Loucy (cell line): ENCODE results near the gene MAPT.

Experiments
- EZH2phosphoT487 ChIP-seq: fragments of 200-600 bp; IDR thresholded peaks from 2 replicates; pipeline ENCODE4 v1.6.1; 2018; ENCODE audit warnings: antibody characterized with exemption, mild to moderate bottlenecking, moderate library complexity, borderline replicate concordance
- TF ChIP-seq, protein P1 (sequence below): fragments of 200-600 bp; sonication (generic); conservative IDR thresholded peaks from 2 replicates; pipeline ENCODE4 v1.5.1; 2014; ENCODE audit warnings: mild to moderate bottlenecking, antibody characterized with exemption, low read length

DNA sequence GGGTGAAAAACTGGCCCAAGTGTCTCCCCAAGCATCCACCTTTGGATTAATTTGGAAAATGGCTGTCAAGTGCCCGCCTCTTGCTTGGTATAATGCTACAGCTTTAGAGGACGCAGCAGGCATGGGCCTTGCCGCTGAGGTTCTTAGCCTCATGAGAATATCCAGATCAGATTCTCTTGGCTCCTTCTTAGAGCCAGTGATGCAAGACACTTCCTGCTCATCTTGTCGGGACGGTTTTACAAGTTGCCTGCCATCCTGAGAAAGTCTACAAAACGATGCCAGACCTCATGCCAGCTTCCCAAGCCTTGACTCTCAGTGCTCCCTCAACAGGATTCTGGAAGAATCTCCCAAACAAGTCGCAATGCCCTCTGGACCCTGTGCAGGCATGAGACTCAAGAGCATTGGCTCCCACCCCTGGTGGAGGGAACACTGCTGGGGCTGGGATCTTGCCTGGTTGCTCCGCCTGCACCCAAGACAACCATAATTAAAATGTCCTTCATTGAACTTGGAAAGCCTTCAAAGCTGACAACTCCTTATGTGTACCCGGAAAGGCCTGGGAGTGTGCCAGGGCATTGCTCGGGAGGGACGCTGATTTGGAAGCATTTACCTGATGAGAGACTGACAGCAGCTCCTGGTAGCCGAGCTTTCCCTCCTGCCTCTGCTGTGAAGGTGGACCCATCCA is 78.9 kb downstream of the MAPT start:
- TF ChIP-seq, protein P1, sequence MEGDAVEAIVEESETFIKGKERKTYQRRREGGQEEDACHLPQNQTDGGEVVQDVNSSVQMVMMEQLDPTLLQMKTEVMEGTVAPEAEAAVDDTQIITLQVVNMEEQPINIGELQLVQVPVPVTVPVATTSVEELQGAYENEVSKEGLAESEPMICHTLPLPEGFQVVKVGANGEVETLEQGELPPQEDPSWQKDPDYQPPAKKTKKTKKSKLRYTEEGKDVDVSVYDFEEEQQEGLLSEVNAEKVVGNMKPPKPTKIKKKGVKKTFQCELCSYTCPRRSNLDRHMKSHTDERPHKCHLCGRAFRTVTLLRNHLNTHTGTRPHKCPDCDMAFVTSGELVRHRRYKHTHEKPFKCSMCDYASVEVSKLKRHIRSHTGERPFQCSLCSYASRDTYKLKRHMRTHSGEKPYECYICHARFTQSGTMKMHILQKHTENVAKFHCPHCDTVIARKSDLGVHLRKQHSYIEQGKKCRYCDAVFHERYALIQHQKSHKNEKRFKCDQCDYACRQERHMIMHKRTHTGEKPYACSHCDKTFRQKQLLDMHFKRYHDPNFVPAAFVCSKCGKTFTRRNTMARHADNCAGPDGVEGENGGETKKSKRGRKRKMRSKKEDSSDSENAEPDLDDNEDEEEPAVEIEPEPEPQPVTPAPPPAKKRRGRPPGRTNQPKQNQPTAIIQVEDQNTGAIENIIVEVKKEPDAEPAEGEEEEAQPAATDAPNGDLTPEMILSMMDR, result no peak
- TF ChIP-seq EZH2phosphoT487, result no peak
